ENCODE data around the gene NEK6.
"Not testable (repeated sequence)": the region's sequence is repeated elsewhere in the genome, so short reads cannot be mapped to it uniquely, and the experiment has no call there.

NEK6 gene

GRCh38 chr9:124231095-124231737, 26.5 kb upstream of the NEK6 start:
- DNase-seq: no peak

- no peak for DNase-seq
These were observed 19.1 kb upstream of the NEK6 start for GRCh38 chr9:124238546-124239140.

GRCh38 chr9:124239249-124240073, 18.3 kb upstream of the NEK6 start:
- DNase-seq: no peak

GRCh38 chr9:124242331-124243194, 15.2 kb upstream of the NEK6 start:
- no peak for DNase-seq

GRCh38 chr9:124247393-124247792, 10.4 kb upstream of the NEK6 start:
- DNase-seq: not testable (repeated sequence)

GRCh38 chr9:124248066-124248465, 9.7 kb upstream of the NEK6 start:
- no peak for DNase-seq

- DNase-seq: no peak
These were observed 8.8 kb upstream of the NEK6 start for GRCh38 chr9:124248960-124249359.

- DNase-seq: no peak
These were observed 6.5 kb upstream of the NEK6 start for GRCh38 chr9:124251204-124251603.

- DNase-seq: no peak
These were observed 6.0 kb upstream of the NEK6 start for GRCh38 chr9:124251605-124252378.

- DNase-seq: not testable (repeated sequence)
These were observed 4.9 kb upstream of the NEK6 start for GRCh38 chr9:124252878-124253277.

- no peak for DNase-seq
These were observed 3.5 kb upstream of the NEK6 start for GRCh38 chr9:124254261-124254682.

- no peak for DNase-seq
These were observed 2.5 kb upstream of the NEK6 start for GRCh38 chr9:124255222-124255621.

- DNase-seq: no peak
These were observed 1.2 kb upstream of the NEK6 start for GRCh38 chr9:124256517-124257069.

GRCh38 chr9:124257070-124257843, 492 bp upstream of the NEK6 start:
- no peak for DNase-seq

GRCh38 chr9:124258607-124259157, 933 bp downstream of the NEK6 start:
- DNase-seq: no peak

- DNase-seq: no peak
These were observed 1.5 kb downstream of the NEK6 start for GRCh38 chr9:124259158-124259808.

- DNase-seq: no peak
These were observed 3.2 kb downstream of the NEK6 start for GRCh38 chr9:124260769-124261603.

- no peak for DNase-seq
These were observed 4.2 kb downstream of the NEK6 start for GRCh38 chr9:124261736-124262648.

All from NCI-H1105 (cell line).